KMS-11 (cell line): ENCODE data around the gene PERM1.

Experiments
- H2AFZ ChIP-seq: fragments of 200-600 bp; sonication (generic); 2 replicates; pipeline ENCODE4 v1.6.1; 2016; ENCODE audit warnings: antibody characterized with exemption, mixed run types, low read depth
- H3K27ac ChIP-seq: fragments of 200-600 bp; sonication (generic); 2 replicates; pipeline ENCODE4 v1.6.1; 2016; ENCODE audit warnings: mild to moderate bottlenecking, mixed run types
- H3K27me3 ChIP-seq: fragments of 200-600 bp; sonication (generic); 2 replicates; pipeline ENCODE4 v1.6.1; 2017; ENCODE audit warnings: mild to moderate bottlenecking, low read depth, mixed run types, moderate library complexity; ENCODE audit not compliant: insufficient read depth
- H3K36me3 ChIP-seq: fragments of 200-600 bp; sonication (generic); 2 replicates; pipeline ENCODE4 v1.6.1; 2017; ENCODE audit warnings: mild to moderate bottlenecking, mixed run types; ENCODE audit not compliant: insufficient read depth
- H3K4me1 ChIP-seq: fragments of 200-600 bp; sonication (generic); 2 replicates; pipeline ENCODE4 v1.6.1; 2016; ENCODE audit warnings: mild to moderate bottlenecking, low read depth, mixed run types; ENCODE audit not compliant: poor library complexity, severe bottlenecking
- H3K4me2 ChIP-seq: fragments of 200-600 bp; sonication (generic); 2 replicates; pipeline ENCODE4 v1.7.0; 2016; ENCODE audit warnings: mild to moderate bottlenecking, mixed run types
- H3K4me3 ChIP-seq: fragments of 200-600 bp; sonication (generic); IDR thresholded peaks from 2 replicates; pipeline ENCODE4 v1.6.1; 2017; ENCODE audit warnings: low read depth, low read length, mixed read lengths; ENCODE audit not compliant: insufficient read depth
- H3K79me2 ChIP-seq: fragments of 200-600 bp; sonication (generic); 2 replicates; pipeline ENCODE4 v1.6.1; 2016; ENCODE audit warnings: low read depth, mixed run types; ENCODE audit not compliant: insufficient read depth
- H3K9ac ChIP-seq: fragments of 200-600 bp; sonication (generic); 2 replicates; pipeline ENCODE4 v1.6.1; 2016; ENCODE audit warnings: mild to moderate bottlenecking, mixed run types
- H4K20me1 ChIP-seq: fragments of 200-600 bp; sonication (generic); 2 replicates; pipeline ENCODE4 v1.6.1; 2016; ENCODE audit warnings: mild to moderate bottlenecking, mixed run types; ENCODE audit not compliant: insufficient read depth
- CTCF ChIP-seq: fragments of 200-600 bp; sonication (generic); conservative IDR thresholded peaks from 2 replicates; pipeline ENCODE4 v1.6.1; 2017; ENCODE audit warnings: low read depth, mild to moderate bottlenecking, antibody characterized with exemption, low read length, moderate library complexity, mixed read lengths

The PERM1 gene

GRCh38 chr1:953524-954320 lies 28.2 kb downstream of the PERM1 start:
- H3K4me1 ChIP-seq: peaks cover 11% of the 10 kb centered on the region

DNA sequence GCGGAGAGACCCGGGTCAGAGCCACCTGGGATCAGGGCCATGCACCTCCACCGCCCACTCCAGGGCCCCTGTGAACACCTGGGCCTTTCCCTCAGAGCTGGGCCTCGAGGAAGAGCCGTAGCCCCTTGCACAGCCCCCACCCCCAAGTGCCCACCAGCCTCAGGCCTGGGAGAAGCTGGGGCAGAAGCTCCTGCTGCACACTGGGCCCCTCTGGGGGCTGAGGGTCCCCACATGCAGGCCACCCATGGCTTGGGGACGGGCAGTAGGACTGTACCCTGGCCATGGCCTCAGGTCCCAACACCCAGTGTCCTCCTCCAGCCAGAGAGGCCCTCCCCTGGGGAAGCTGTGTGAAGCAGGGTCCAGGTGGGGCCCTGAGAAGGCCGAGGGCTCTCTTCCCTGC lies 29.3 kb downstream of the PERM1 start:
- Histone ChIP-seq H4K20me1 (no peaks in the 10 kb centered on the region), H3K79me2 (peaks cover 9% of the 10 kb centered on the region), H2AFZ (no peak overlapping the region), H3K27ac (no peak overlapping the region), H3K36me3 (peaks cover 15% of the 10 kb centered on the region; the same call in 1 of the 2 replicates), H3K4me2 (no peak overlapping the region), H3K9ac (no peak overlapping the region), H3K4me3 (no peak overlapping the region), H3K4me1 (peaks cover 12% of the 10 kb centered on the region), H3K27me3 (no peaks in the 10 kb centered on the region)
- TF ChIP-seq CTCF: no peak

More at GRCh38 chr1:953524-954320, 28.2 kb downstream of the PERM1 start:
- Histone ChIP-seq H3K36me3 (peaks cover 10% of the 10 kb centered on the region; the same call in 1 of the 2 replicates), H2AFZ (no peak overlapping the region), H4K20me1 (no peaks in the 10 kb centered on the region), H3K27ac (no peak overlapping the region), H3K79me2 (peaks cover 20% of the 10 kb centered on the region), H3K4me2 (no peak overlapping the region), H3K27me3 (no peaks in the 10 kb centered on the region), H3K9ac (no peak overlapping the region), H3K4me3 (no peak overlapping the region)
- TF ChIP-seq CTCF: no peak

- Histone ChIP-seq H3K79me2 (peaks cover 5% of the 10 kb centered on the region; the same call in 1 of the 2 replicates), H3K27ac (no peak overlapping the region), H3K4me2 (no peak overlapping the region), H4K20me1 (no peaks in the 10 kb centered on the region), H3K4me3 (no peak overlapping the region), H3K36me3 (peaks cover 15% of the 10 kb centered on the region; the same call in 1 of the 2 replicates), H3K9ac (no peak overlapping the region), H3K27me3 (no peaks in the 10 kb centered on the region), H2AFZ (no peak overlapping the region), H3K4me1 (peaks cover 11% of the 10 kb centered on the region)
- no peak for TF ChIP-seq CTCF
These were observed 29.7 kb downstream of the PERM1 start for GRCh38 chr1:952201-952600.

DNA sequence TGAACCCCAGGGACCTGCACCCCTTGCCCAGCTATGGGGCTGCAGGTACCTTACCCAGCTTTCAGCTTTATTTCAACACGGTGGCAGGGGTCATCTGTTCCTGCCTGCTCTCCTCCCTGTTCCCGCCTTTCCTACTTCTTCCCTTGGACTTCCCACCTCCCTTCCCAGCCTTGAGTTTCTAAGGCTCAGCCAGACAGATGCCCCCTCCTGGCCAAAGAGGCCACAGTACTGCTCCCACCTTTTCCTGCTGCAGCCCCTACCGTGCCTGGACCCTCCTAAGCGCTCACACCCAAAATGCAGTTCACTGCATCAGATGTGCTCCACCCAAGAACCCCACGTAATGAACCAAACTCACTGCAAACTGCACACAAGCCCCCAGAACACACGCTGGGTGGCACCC lies 30.5 kb downstream of the PERM1 start:
- Histone ChIP-seq H3K79me2 (no peaks in the 10 kb centered on the region), H3K4me1 (peaks cover 19% of the 10 kb centered on the region), H3K27ac (no peak overlapping the region), H2AFZ (no peak overlapping the region), H3K4me2 (no peak overlapping the region), H3K27me3 (no peaks in the 10 kb centered on the region), H4K20me1 (no peaks in the 10 kb centered on the region), H3K36me3 (peaks cover 10% of the 10 kb centered on the region; the same call in 1 of the 2 replicates), H3K9ac (no peak overlapping the region), H3K4me3 (no peak overlapping the region)
- TF ChIP-seq CTCF: peak; percentile 57
